A549 (cell line): ENCODE results near the gene USP3. TPM values are rescaled to one million over a fixed set of nuclear protein-coding genes. Genes with fewer than 3 reads are reported as not detected.

Experiments used
- ATAC-seq, 2 experiments: fragments of 200-7000 bp in 1 of 2; fragments of >200 bp in 1 of 2; cut with Nextera tagmentation in 1 of 2; cut with Tn5 transposase in 1 of 2; 3 replicates each; pipeline versions ENCODE4 v1.8.0 to v1.9.1; 2018 to 2020; ENCODE audit warnings: mild to moderate bottlenecking in 1 of 2, moderate library complexity in 1 of 2
- CTCF ChIA-PET: fragments of 300-600 bp; sonication (Branson Sonifier 250); formaldehyde crosslinking; extraction: SDS; loops from one replicate; lab custom pipeline; 2021; ENCODE audit warnings: antibody characterized with exemption, inconsistent platforms; lab: Yijun Ruan, JAX
- POLR2A ChIA-PET: fragments of 350-600 bp; formaldehyde crosslinking; extraction: SDS; loops from one replicate; lab custom pipeline; 2021; ENCODE audit warnings: antibody characterized with exemption, inconsistent platforms; lab: Yijun Ruan, JAX
- DNase-seq, 2 experiments: peaks; one replicate each; pipeline versions ENCODE4 v3.0.0 to v3.0.0-alpha.2; 2011 to 2016; ENCODE audit warnings: low read depth in 1 of 2, low spot score in 1 of 2
- FAIRE-seq: peaks from 2 replicates; lab custom pipeline; 2011; peaks lifted over from hg19 to GRCh38; lab: Jason Lieb, UNC
- H3K27ac ChIP-seq, 2 experiments: fragments of >200 bp; sonication (Bioruptor Twin); formaldehyde crosslinking; 3 replicates each; pipeline ENCODE4 v1.5.1; 2016 to 2017
- H3K4me1 ChIP-seq: fragments of >200 bp; sonication (Bioruptor Twin); formaldehyde crosslinking; 3 replicates; pipeline ENCODE4 v1.6.1; 2016
- H3K4me2 ChIP-seq: fragments of >200 bp; sonication (Bioruptor Twin); formaldehyde crosslinking; 3 replicates; pipeline ENCODE4 v1.6.1; 2016
- H3K4me3 ChIP-seq: fragments of >200 bp; sonication (Bioruptor Twin); formaldehyde crosslinking; 3 replicates; pipeline ENCODE4 v1.5.1; 2016
- H3K9me3 ChIP-seq: fragments of >200 bp; sonication (Bioruptor Twin); formaldehyde crosslinking; 3 replicates; pipeline ENCODE4 v1.6.1; 2016
- BHLHE40 ChIP-seq: IDR thresholded peaks from 2 replicates; pipeline ENCODE4 v1.6.1; 2012; ENCODE audit warnings: low read depth, low read length, inconsistent platforms
- CBX8 ChIP-seq: fragments of 200-600 bp; sonication (generic); IDR thresholded peaks from 2 replicates; pipeline ENCODE4 v1.6.1; 2016
- CHD2 ChIP-seq: fragments of 150-350 bp; IDR thresholded peaks from 2 replicates; pipeline ENCODE4 v1.6.1; 2014; ENCODE audit warnings: low read length; ENCODE audit not compliant: partially characterized antibody
- CTCF ChIP-seq: fragments of >200 bp; sonication (Bioruptor Twin); formaldehyde crosslinking; IDR thresholded peaks from 3 replicates; pipeline ENCODE4 v1.5.1; 2016
- E2F6 ChIP-seq: IDR thresholded peaks from 2 replicates; pipeline ENCODE4 v1.6.1; 2012; ENCODE audit warnings: low read depth, borderline replicate concordance
- EHF ChIP-seq: fragments of 250-450 bp; sonication (Bioruptor Pico); IDR thresholded peaks from 2 replicates; pipeline ENCODE4 v1.5.0; 2020; ENCODE audit warnings: mild to moderate bottlenecking
- EHMT2 ChIP-seq: fragments of 200-600 bp; sonication (generic); IDR thresholded peaks from 2 replicates; pipeline ENCODE4 v1.6.1; 2016; ENCODE audit warnings: antibody characterized with exemption, low read depth, mild to moderate bottlenecking, moderate library complexity
- ESRRA ChIP-seq: fragments of 150-350 bp; IDR thresholded peaks from 2 replicates; pipeline ENCODE4 v1.6.1; 2014; ENCODE audit warnings: mild to moderate bottlenecking, low read length, borderline replicate concordance
- FOXS1 ChIP-seq: fragments of 250-450 bp; sonication (Bioruptor Pico); IDR thresholded peaks from 2 replicates; pipeline ENCODE4 v1.5.0; 2020; ENCODE audit warnings: mild to moderate bottlenecking, moderate library complexity
- HDAC2 ChIP-seq: fragments of 200-600 bp; sonication (generic); IDR thresholded peaks from 2 replicates; pipeline ENCODE4 v1.6.1; 2016
- HEYL ChIP-seq: fragments of 250-450 bp; sonication (Bioruptor Pico); IDR thresholded peaks from 2 replicates; pipeline ENCODE4 v1.8.0; 2021; ENCODE audit warnings: mild to moderate bottlenecking, moderate library complexity
- HOXB13 ChIP-seq: fragments of 250-450 bp; sonication (Bioruptor Pico); IDR thresholded peaks from 2 replicates; pipeline ENCODE4 v1.5.0; 2020; ENCODE audit warnings: low read depth, mild to moderate bottlenecking, moderate library complexity
- HOXB5 ChIP-seq: fragments of 250-450 bp; sonication (Bioruptor Pico); IDR thresholded peaks from 2 replicates; pipeline ENCODE4 v1.5.0; 2020; ENCODE audit warnings: mild to moderate bottlenecking, moderate library complexity
- JUNB ChIP-seq: fragments of >200 bp; sonication (Bioruptor Twin); formaldehyde crosslinking; IDR thresholded peaks from 2 replicates; pipeline ENCODE4 v1.6.1; 2016
- KDM5A ChIP-seq: fragments of 200-600 bp; sonication (generic); IDR thresholded peaks from 2 replicates; pipeline ENCODE4 v1.6.1; 2016; ENCODE audit warnings: antibody characterized with exemption, mild to moderate bottlenecking
- MAZ ChIP-seq: fragments of 150-350 bp; IDR thresholded peaks from 2 replicates; pipeline ENCODE4 v1.6.1; 2014; ENCODE audit warnings: antibody characterized with exemption, low read depth, low read length, borderline replicate concordance
- NFE2L2 ChIP-seq: fragments of 150-350 bp; conservative IDR thresholded peaks from 2 replicates; pipeline ENCODE4 v1.6.1; 2014; ENCODE audit warnings: low read length
- NPAS2 ChIP-seq: fragments of 250-450 bp; sonication (Bioruptor Pico); IDR thresholded peaks from 2 replicates; pipeline ENCODE4 v1.8.0; 2022; ENCODE audit warnings: mild to moderate bottlenecking, moderate library complexity, borderline replicate concordance
- NR3C1 ChIP-seq: fragments of >200 bp; sonication (Bioruptor Twin); formaldehyde crosslinking; IDR thresholded peaks from 3 replicates; pipeline ENCODE4 v1.6.1; 2017
- RAD21 ChIP-seq, 2 experiments: fragments of >200 bp in 1 of 2; sonication (Bioruptor Twin) in 1 of 2; formaldehyde crosslinking in 1 of 2; IDR thresholded peaks in 1 of 2; conservative IDR thresholded peaks in 1 of 2; 2 replicates in 1 of 2; 3 replicates in 1 of 2; pipeline ENCODE4 v1.6.1; 2012 to 2018; ENCODE audit warnings: inconsistent platforms in 1 of 2
- RARB ChIP-seq: fragments of 250-450 bp; sonication (Bioruptor Pico); IDR thresholded peaks from 2 replicates; pipeline ENCODE4 v1.8.0; 2021; ENCODE audit warnings: mild to moderate bottlenecking, moderate library complexity
- RFX5 ChIP-seq: fragments of 450-650 bp; IDR thresholded peaks from 2 replicates; pipeline ENCODE4 v1.7.1; 2014; ENCODE audit warnings: antibody characterized with exemption, mild to moderate bottlenecking, moderate library complexity
- RNF2 ChIP-seq: fragments of 200-600 bp; sonication (generic); IDR thresholded peaks from 2 replicates; pipeline ENCODE4 v1.6.1; 2016; ENCODE audit warnings: low read depth, mild to moderate bottlenecking, antibody characterized with exemption, moderate library complexity, borderline replicate concordance
- ZNF302 ChIP-seq: fragments of 250-450 bp; sonication (Bioruptor Pico); IDR thresholded peaks from 2 replicates; pipeline ENCODE4 v1.9.0; 2021; ENCODE audit warnings: inconsistent platforms, mild to moderate bottlenecking, moderate library complexity
- WGBS: methylation state at CpG from one replicate; pipeline ENCODE4 v1.1.6; 2017; ENCODE audit errors: missing lambda C conversion rate; 5-methylcytosine and 5-hydroxymethylcytosine counted together
- polyA plus RNA-seq, 4 experiments: library from polyadenylated mRNA; depleted of rRNA in 3 of 4; stranded (reverse); fragments of >200 nt; fragmentation: RNase III in 1 of 4; extraction: RNeasy Plus Mini Kit Qiagen cat#74134 plus additional on column Dnase treatment in 1 of 4; gene quantifications; 2 replicates in 3 of 4; 3 replicates in 1 of 4; pipeline ENCODE4 v1.2.3, GENCODE V29; 2011 to 2017
- TF ChIP-seq, protein P1 (sequence below): fragments of >200 bp; sonication (Bioruptor Twin); formaldehyde crosslinking; IDR thresholded peaks from 3 replicates; pipeline ENCODE4 v1.6.1; 2016
- TF ChIP-seq, protein P2 (sequence below): fragments of 200-600 bp; sonication (generic); IDR thresholded peaks from 2 replicates; pipeline ENCODE4 v1.6.1; 2016; ENCODE audit warnings: antibody characterized with exemption, mild to moderate bottlenecking, moderate library complexity

The USP3 gene
- polyA plus RNA-seq, 2 of the 4 experiments (the other 2 are of a cell fraction), result 41.8 to 99.1 TPM

DNA sequence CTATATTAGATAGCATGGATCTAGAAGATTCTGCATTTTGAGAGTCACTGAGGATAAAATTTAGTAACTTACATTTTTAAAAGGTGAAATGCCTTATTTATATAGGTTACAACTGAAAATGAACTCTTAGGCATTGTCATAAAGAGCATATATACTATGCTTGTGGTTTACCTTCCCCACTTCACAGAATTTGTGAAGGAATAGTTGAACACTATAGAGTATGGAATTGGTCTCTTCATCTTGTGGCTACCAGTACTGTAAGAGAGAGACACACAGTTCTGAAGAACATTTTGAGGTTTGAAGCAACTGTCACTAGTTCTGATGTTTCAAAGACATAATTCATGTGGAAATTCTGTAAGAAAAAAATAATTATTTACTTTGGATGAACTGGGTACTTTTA is 51.1 kb downstream of the USP3 start (continued):
- TF ChIP-seq, protein P1, sequence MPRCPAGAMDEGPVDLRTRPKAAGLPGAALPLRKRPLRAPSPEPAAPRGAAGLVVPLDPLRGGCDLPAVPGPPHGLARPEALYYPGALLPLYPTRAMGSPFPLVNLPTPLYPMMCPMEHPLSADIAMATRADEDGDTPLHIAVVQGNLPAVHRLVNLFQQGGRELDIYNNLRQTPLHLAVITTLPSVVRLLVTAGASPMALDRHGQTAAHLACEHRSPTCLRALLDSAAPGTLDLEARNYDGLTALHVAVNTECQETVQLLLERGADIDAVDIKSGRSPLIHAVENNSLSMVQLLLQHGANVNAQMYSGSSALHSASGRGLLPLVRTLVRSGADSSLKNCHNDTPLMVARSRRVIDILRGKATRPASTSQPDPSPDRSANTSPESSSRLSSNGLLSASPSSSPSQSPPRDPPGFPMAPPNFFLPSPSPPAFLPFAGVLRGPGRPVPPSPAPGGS, result no peak
- TF ChIP-seq E2F6 (no peak), NR3C1 (no peak), CHD2 (no peak), ESRRA (no peak), HOXB13 (no peak), HDAC2 (no peak), FOXS1 (CRISPR knock-in tag) (no peak)

GRCh38 chr15:63556246-63556645 is 51.9 kb downstream of the USP3 start:
- Histone ChIP-seq H3K4me3 (no peak overlapping the region), H3K4me2 (no peak overlapping the region), H3K4me1 (peaks cover 28% of the 10 kb centered on the region), H3K9me3 (no peaks in the 10 kb centered on the region)
- CTCF ChIA-PET, result interaction anchor here (0.7 to 2.7 kb wide), 7 partner anchors 11 to 267 kb away, joined by 3 to 10 read pairs (median 3); no protein-coding TSS in a partner anchor
- 66% methylated on average over 6 of the region's 6 CpGs for WGBS
- POLR2A ChIA-PET, result interaction anchor here (0.6 kb wide), 1 partner anchor 69 kb away, joined by 7 read pairs; no protein-coding TSS in a partner anchor
- ATAC-seq (peak in 1 of 2 experiments; percentile 38; a peak in 2 of 6 replicates), DNase-seq (no peak)
- TF ChIP-seq HOXB5 (CRISPR knock-in tag) (no peak), NFE2L2 (no peak), HEYL (no peak), NPAS2 (no peak), CTCF (no peak), ZNF302 (no peak), EHMT2 (no peak), FOXS1 (CRISPR knock-in tag) (no peak), RARB (no peak), MAZ (no peak), CBX8 (no peak), RNF2 (no peak), RAD21 (conservative IDR thresholded peaks at IDR 0.05 in 1 of 2, IDR thresholded peaks at IDR 0.05 in 1 of 2) (no peak), KDM5A (no peak), HDAC2 (no peak), RFX5 (no peak), EHF (CRISPR knock-in tag) (no peak), JUNB (no peak), BHLHE40 (no peak)
- TF ChIP-seq, protein P2, sequence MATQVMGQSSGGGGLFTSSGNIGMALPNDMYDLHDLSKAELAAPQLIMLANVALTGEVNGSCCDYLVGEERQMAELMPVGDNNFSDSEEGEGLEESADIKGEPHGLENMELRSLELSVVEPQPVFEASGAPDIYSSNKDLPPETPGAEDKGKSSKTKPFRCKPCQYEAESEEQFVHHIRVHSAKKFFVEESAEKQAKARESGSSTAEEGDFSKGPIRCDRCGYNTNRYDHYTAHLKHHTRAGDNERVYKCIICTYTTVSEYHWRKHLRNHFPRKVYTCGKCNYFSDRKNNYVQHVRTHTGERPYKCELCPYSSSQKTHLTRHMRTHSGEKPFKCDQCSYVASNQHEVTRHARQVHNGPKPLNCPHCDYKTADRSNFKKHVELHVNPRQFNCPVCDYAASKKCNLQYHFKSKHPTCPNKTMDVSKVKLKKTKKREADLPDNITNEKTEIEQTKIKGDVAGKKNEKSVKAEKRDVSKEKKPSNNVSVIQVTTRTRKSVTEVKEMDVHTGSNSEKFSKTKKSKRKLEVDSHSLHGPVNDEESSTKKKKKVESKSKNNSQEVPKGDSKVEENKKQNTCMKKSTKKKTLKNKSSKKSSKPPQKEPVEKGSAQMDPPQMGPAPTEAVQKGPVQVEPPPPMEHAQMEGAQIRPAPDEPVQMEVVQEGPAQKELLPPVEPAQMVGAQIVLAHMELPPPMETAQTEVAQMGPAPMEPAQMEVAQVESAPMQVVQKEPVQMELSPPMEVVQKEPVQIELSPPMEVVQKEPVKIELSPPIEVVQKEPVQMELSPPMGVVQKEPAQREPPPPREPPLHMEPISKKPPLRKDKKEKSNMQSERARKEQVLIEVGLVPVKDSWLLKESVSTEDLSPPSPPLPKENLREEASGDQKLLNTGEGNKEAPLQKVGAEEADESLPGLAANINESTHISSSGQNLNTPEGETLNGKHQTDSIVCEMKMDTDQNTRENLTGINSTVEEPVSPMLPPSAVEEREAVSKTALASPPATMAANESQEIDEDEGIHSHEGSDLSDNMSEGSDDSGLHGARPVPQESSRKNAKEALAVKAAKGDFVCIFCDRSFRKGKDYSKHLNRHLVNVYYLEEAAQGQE, result no peak
- TF ChIP-seq, all 56 proteins: peak for 0
- no peak for FAIRE-seq
- H3K27ac ChIP-seq, result no peak overlapping the region
